ENCODE results near the gene TMTC2. TPM values are rescaled to one million over a fixed set of nuclear protein-coding genes. Genes with fewer than 3 reads are reported as not detected.

Gene TMTC2
- total and polyA plus RNA-seq, 2 experiments from 2014 or later, result 0.36 to 5.6 TPM

GRCh38 chr12:83046019-83046418 lies 359.3 kb downstream of the TMTC2 start:
- no peaks in the 10 kb centered on the region for H3F3A ChIP-seq (ENCODE audit: insufficient read depth)
- in situ Hi-C loops (cut with MboI), result no loop called here
- H3K9me2 ChIP-seq (ENCODE audit: insufficient read depth), result no peaks in the 10 kb centered on the region
- H4K20me1 ChIP-seq (ENCODE audit: insufficient read depth), result no peaks in the 10 kb centered on the region
- no peak for DNase-seq
- H3K4me1 ChIP-seq (ENCODE audit: insufficient read depth), result peaks cover 6% of the 10 kb centered on the region; the same call in 1 of the 2 replicates
- no peak overlapping the region for H3K4me3 ChIP-seq
- H3K4me2 ChIP-seq (ENCODE audit: unreplicated experiment), result no peak overlapping the region
- no peaks in the 10 kb centered on the region for H3K9me3 ChIP-seq (ENCODE audit: low read depth)
- H3K9ac ChIP-seq, result no peak overlapping the region
- TF ChIP-seq EZH2 (IDR thresholded peaks at IDR 0.05; ENCODE audit: insufficient read depth, poor library complexity, severe bottlenecking) (no peak), EZH2phosphoT487 (IDR thresholded peaks at IDR 0.05; ENCODE audit: insufficient read depth, low read depth) (no peak)
- no peak overlapping the region for H2AFZ ChIP-seq
- no peaks in the 10 kb centered on the region for H3K27me3 ChIP-seq (replicated peaks; ENCODE audit: insufficient read depth)
- H3K79me2 ChIP-seq (ENCODE audit: insufficient read depth), result no peaks in the 10 kb centered on the region
- no peaks in the 10 kb centered on the region for H3K36me3 ChIP-seq (ENCODE audit: low read depth)
- 39 to 45% methylated on average over 5 of the region's 5 CpGs for WGBS, 2 experiments (ENCODE audit: low coverage in 1 of 2, low lambda C conversion rate in 2 of 2, missing lambda C conversion rate in 2 of 2)
- H3K27ac ChIP-seq, result no peak overlapping the region

GRCh38 chr12:83049306-83049705 lies 362.6 kb downstream of the TMTC2 start:
- no peaks in the 10 kb centered on the region for H3K9me3 ChIP-seq (ENCODE audit: low read depth)
- no peaks in the 10 kb centered on the region for H4K20me1 ChIP-seq (ENCODE audit: insufficient read depth)
- TF ChIP-seq EZH2phosphoT487 (IDR thresholded peaks at IDR 0.05; ENCODE audit: insufficient read depth, low read depth) (no peak), EZH2 (IDR thresholded peaks at IDR 0.05; ENCODE audit: insufficient read depth, poor library complexity, severe bottlenecking) (no peak)
- 81 to 85% methylated on average over 5 of the region's 5 CpGs for WGBS, 2 experiments (ENCODE audit: low coverage in 1 of 2, low lambda C conversion rate in 2 of 2, missing lambda C conversion rate in 2 of 2)
- no peak overlapping the region for H3K4me3 ChIP-seq
- no peaks in the 10 kb centered on the region for H3K9me2 ChIP-seq (ENCODE audit: insufficient read depth)
- DNase-seq, result no peak
- in situ Hi-C loops (cut with MboI), result no loop called here
- no peak overlapping the region for H3K27ac ChIP-seq
- no peaks in the 10 kb centered on the region for H3K79me2 ChIP-seq (ENCODE audit: insufficient read depth)
- H3K36me3 ChIP-seq (ENCODE audit: low read depth), result no peaks in the 10 kb centered on the region
- H3F3A ChIP-seq (ENCODE audit: insufficient read depth), result no peaks in the 10 kb centered on the region
- H3K27me3 ChIP-seq (replicated peaks; ENCODE audit: insufficient read depth), result no peaks in the 10 kb centered on the region
- H3K4me1 ChIP-seq (ENCODE audit: insufficient read depth), result no peaks in the 10 kb centered on the region
- no peak overlapping the region for H3K4me2 ChIP-seq (ENCODE audit: unreplicated experiment)
- H2AFZ ChIP-seq, result no peak overlapping the region
- H3K9ac ChIP-seq, result no peak overlapping the region

GRCh38 chr12:83052890-83053541 lies 366.3 kb downstream of the TMTC2 start:
- H3K4me1 ChIP-seq (ENCODE audit: insufficient read depth), result no peaks in the 10 kb centered on the region
- H3K27ac ChIP-seq, result no peak overlapping the region
- H3K4me2 ChIP-seq (ENCODE audit: unreplicated experiment), result no peak overlapping the region
- H3K9me3 ChIP-seq (ENCODE audit: low read depth), result no peaks in the 10 kb centered on the region
- no peaks in the 10 kb centered on the region for H3F3A ChIP-seq (ENCODE audit: insufficient read depth)
- H3K27me3 ChIP-seq (replicated peaks; ENCODE audit: insufficient read depth), result no peaks in the 10 kb centered on the region
- H3K36me3 ChIP-seq (ENCODE audit: low read depth), result no peaks in the 10 kb centered on the region
- H3K9ac ChIP-seq, result no peak overlapping the region
- H3K9me2 ChIP-seq (ENCODE audit: insufficient read depth), result no peaks in the 10 kb centered on the region
- no peak for DNase-seq
- H2AFZ ChIP-seq, result no peak overlapping the region
- H3K79me2 ChIP-seq (ENCODE audit: insufficient read depth), result no peaks in the 10 kb centered on the region
- no peaks in the 10 kb centered on the region for H4K20me1 ChIP-seq (ENCODE audit: insufficient read depth)
- TF ChIP-seq EZH2phosphoT487 (IDR thresholded peaks at IDR 0.05; ENCODE audit: insufficient read depth, low read depth) (no peak), EZH2 (IDR thresholded peaks at IDR 0.05; ENCODE audit: insufficient read depth, poor library complexity, severe bottlenecking) (no peak)
- in situ Hi-C loops (cut with MboI), result no loop called here
- no peak overlapping the region for H3K4me3 ChIP-seq
- WGBS, 2 experiments (ENCODE audit: low coverage in 1 of 2, low lambda C conversion rate in 2 of 2, missing lambda C conversion rate in 2 of 2), result 94 to 98% methylated on average over 4 of the region's 4 CpGs

GRCh38 chr12:83057436-83057835 lies 370.7 kb downstream of the TMTC2 start:
- Histone ChIP-seq H3K79me2 (ENCODE audit: insufficient read depth) (no peaks in the 10 kb centered on the region), H3K9ac (no peak overlapping the region), H3K36me3 (ENCODE audit: low read depth) (no peaks in the 10 kb centered on the region), H3K27ac (no peak overlapping the region), H3K9me3 (ENCODE audit: low read depth) (no peaks in the 10 kb centered on the region), H3K4me1 (ENCODE audit: insufficient read depth) (no peaks in the 10 kb centered on the region), H3K27me3 (replicated peaks; ENCODE audit: insufficient read depth) (no peaks in the 10 kb centered on the region), H3K9me2 (ENCODE audit: insufficient read depth) (no peaks in the 10 kb centered on the region), H3K4me2 (ENCODE audit: unreplicated experiment) (no peak overlapping the region), H2AFZ (no peak overlapping the region), H3F3A (ENCODE audit: insufficient read depth) (no peaks in the 10 kb centered on the region), H4K20me1 (ENCODE audit: insufficient read depth) (no peaks in the 10 kb centered on the region), H3K4me3 (no peak overlapping the region)
- WGBS, 2 experiments (ENCODE audit: low coverage in 1 of 2, low lambda C conversion rate in 2 of 2, missing lambda C conversion rate in 2 of 2), result 90 to 92% methylated on average over 1 of the region's 1 CpG
- TF ChIP-seq EZH2phosphoT487 (IDR thresholded peaks at IDR 0.05; ENCODE audit: insufficient read depth, low read depth), result no peak
- TF ChIP-seq EZH2 (IDR thresholded peaks at IDR 0.05; ENCODE audit: insufficient read depth, poor library complexity, severe bottlenecking), result no peak
- no peak for DNase-seq
- in situ Hi-C loops (cut with MboI), result no loop called here

All from GM23248 (cell line).